Measurements from ENCODE around the gene MLLT3. TPM values are rescaled to one million over a fixed set of nuclear protein-coding genes. Genes with fewer than 3 reads are reported as not detected.

The MLLT3 gene
- total RNA-seq, 2 experiments from 2014 or later = 42.5 to 49.2 TPM

- Mint-ChIP-seq H3K27ac (no peak overlapping the region), H3K27me3 (no peaks in the 10 kb centered on the region), H3K9me3 (ENCODE audit: low read depth) (no peaks in the 10 kb centered on the region), H3K4me3 (no peak overlapping the region), H3K4me1 (peaks cover 45% of the 10 kb centered on the region), H3K36me3 (ENCODE audit: low read depth) (peaks cover 5% of the 10 kb centered on the region)
- POLR2A ChIA-PET = no interaction called here
- ATAC-seq (no peak), DNase-seq (no peak)
- CTCF ChIA-PET = no interaction called here
- intact Hi-C loops (cut with DNase I, micrococcal nuclease) = no loop called here
These were observed 179.6 kb downstream of the MLLT3 start for GRCh38 chr9:20442461-20443319.

GRCh38 chr9:20441711-20442423 lies 180.4 kb downstream of the MLLT3 start:
- Mint-ChIP-seq H3K4me3 (no peak overlapping the region), H3K9me3 (ENCODE audit: low read depth) (no peaks in the 10 kb centered on the region), H3K36me3 (ENCODE audit: low read depth) (peaks cover 5% of the 10 kb centered on the region), H3K27me3 (no peaks in the 10 kb centered on the region), H3K4me1 (peaks cover 46% of the 10 kb centered on the region), H3K27ac (peak overlapping the region; percentile 19)
- intact Hi-C loops (cut with DNase I, micrococcal nuclease) = no loop called here
- ChIA-PET CTCF (no interaction called here), POLR2A (no interaction called here)
- DNase-seq (no peak), ATAC-seq (peak; percentile 38)

GRCh38 chr9:20441166-20441565 lies 181.1 kb downstream of the MLLT3 start:
- Mint-ChIP-seq H3K4me1 (peaks cover 47% of the 10 kb centered on the region), H3K36me3 (ENCODE audit: low read depth) (peaks cover 2% of the 10 kb centered on the region), H3K27me3 (no peaks in the 10 kb centered on the region), H3K4me3 (no peak overlapping the region), H3K27ac (peak overlapping the region; percentile 42), H3K9me3 (ENCODE audit: low read depth) (no peaks in the 10 kb centered on the region)
- no peak for ATAC-seq
- no peak for DNase-seq
- intact Hi-C loops (cut with DNase I, micrococcal nuclease) = no loop called here
- ChIA-PET POLR2A (no interaction called here), CTCF (interaction anchor here (0.7 to 1.0 kb wide), 3 partner anchors 9 to 11 kb away, joined by 3 to 4 read pairs (median 3); no protein-coding TSS in a partner anchor)

GRCh38 chr9:20437476-20437875 lies 184.8 kb downstream of the MLLT3 start:
- CTCF ChIA-PET = interaction anchor here (0.6 to 1.7 kb wide), 5 partner anchors 9 to 175 kb away, joined by 3 to 4 read pairs (median 4); no protein-coding TSS in a partner anchor
- Mint-ChIP-seq H3K9me3 (ENCODE audit: low read depth) (no peaks in the 10 kb centered on the region), H3K27ac (no peak overlapping the region), H3K4me3 (no peak overlapping the region), H3K4me1 (peaks cover 30% of the 10 kb centered on the region), H3K36me3 (ENCODE audit: low read depth) (peaks cover 6% of the 10 kb centered on the region), H3K27me3 (no peaks in the 10 kb centered on the region)
- POLR2A ChIA-PET = interaction anchor here (0.6 kb wide), 1 partner anchor 28 kb away, joined by 3 read pairs; no protein-coding TSS in a partner anchor
- DNase-seq = no peak
- intact Hi-C loops (cut with DNase I, micrococcal nuclease) = no loop called here
- ATAC-seq = no peak

- CTCF ChIA-PET = interaction anchor here (0.7 to 1.7 kb wide), 4 partner anchors 10 to 165 kb away, joined by 3 to 4 read pairs (median 4); no protein-coding TSS in a partner anchor
- no peak overlapping the region for H3K27ac Mint-ChIP-seq
These were observed 185.7 kb downstream of the MLLT3 start for GRCh38 chr9:20436476-20437195.

GRCh38 chr9:20428976-20429375 lies 193.3 kb downstream of the MLLT3 start:
- no peaks in the 10 kb centered on the region for H3K9me3 Mint-ChIP-seq (ENCODE audit: low read depth)
- no peak overlapping the region for H3K27ac Mint-ChIP-seq
- ATAC-seq = no peak
- DNase-seq = no peak
- peaks cover 4% of the 10 kb centered on the region for H3K36me3 Mint-ChIP-seq (ENCODE audit: low read depth)
- POLR2A ChIA-PET = interaction anchor here (1.1 kb wide), 1 partner anchor 194 kb away, joined by 4 read pairs; the partner anchor contains the start of gene MLLT3
- H3K4me1 Mint-ChIP-seq = peaks cover 4% of the 10 kb centered on the region
- intact Hi-C loops (cut with DNase I, micrococcal nuclease) = no loop called here
- CTCF ChIA-PET = no interaction called here
- no peak overlapping the region for H3K4me3 Mint-ChIP-seq
- H3K27me3 Mint-ChIP-seq = no peaks in the 10 kb centered on the region

More at GRCh38 chr9:20436476-20437195, 185.7 kb downstream of the MLLT3 start:
- POLR2A ChIA-PET = no interaction called here
- DNase-seq (no peak), ATAC-seq (peak; percentile 82)
- peaks cover 21% of the 10 kb centered on the region for H3K4me1 Mint-ChIP-seq
- H3K4me3 Mint-ChIP-seq = no peak overlapping the region
- intact Hi-C loops (cut with DNase I, micrococcal nuclease) = no loop called here
- peaks cover 6% of the 10 kb centered on the region for H3K36me3 Mint-ChIP-seq (ENCODE audit: low read depth)
- H3K27me3 Mint-ChIP-seq = no peaks in the 10 kb centered on the region
- H3K9me3 Mint-ChIP-seq (ENCODE audit: low read depth) = no peaks in the 10 kb centered on the region

GRCh38 chr9:20427359-20427758 lies 194.9 kb downstream of the MLLT3 start:
- Mint-ChIP-seq H3K27ac (no peak overlapping the region), H3K4me3 (no peak overlapping the region), H3K27me3 (no peaks in the 10 kb centered on the region), H3K9me3 (ENCODE audit: low read depth) (no peaks in the 10 kb centered on the region), H3K36me3 (ENCODE audit: low read depth) (no peaks in the 10 kb centered on the region), H3K4me1 (peaks cover 6% of the 10 kb centered on the region)
- ChIA-PET CTCF (interaction anchor here (0.9 kb wide), 1 partner anchor 17 kb away, joined by 3 read pairs; no protein-coding TSS in a partner anchor), POLR2A (no interaction called here)
- ATAC-seq = no peak
- DNase-seq = no peak
- intact Hi-C loops (cut with DNase I, micrococcal nuclease) = no loop called here

GRCh38 chr9:20426019-20426418 lies 196.3 kb downstream of the MLLT3 start:
- DNase-seq = no peak
- peaks cover 8% of the 10 kb centered on the region for H3K4me1 Mint-ChIP-seq
- H3K36me3 Mint-ChIP-seq (ENCODE audit: low read depth) = no peaks in the 10 kb centered on the region
- no peaks in the 10 kb centered on the region for H3K27me3 Mint-ChIP-seq
- ChIA-PET POLR2A (no interaction called here), CTCF (interaction anchor here (1.1 kb wide), 1 partner anchor 8 kb away, joined by 3 read pairs; no protein-coding TSS in a partner anchor)
- ATAC-seq = no peak
- H3K27ac Mint-ChIP-seq = no peak overlapping the region
- no peaks in the 10 kb centered on the region for H3K9me3 Mint-ChIP-seq (ENCODE audit: low read depth)
- intact Hi-C loops (cut with DNase I, micrococcal nuclease) = no loop called here
- no peak overlapping the region for H3K4me3 Mint-ChIP-seq

GRCh38 chr9:20419533-20419932 lies 202.8 kb downstream of the MLLT3 start:
- Mint-ChIP-seq H3K27ac (no peak overlapping the region), H3K4me3 (no peak overlapping the region), H3K36me3 (ENCODE audit: low read depth) (no peaks in the 10 kb centered on the region), H3K27me3 (no peaks in the 10 kb centered on the region), H3K9me3 (ENCODE audit: low read depth) (no peaks in the 10 kb centered on the region), H3K4me1 (peaks cover 18% of the 10 kb centered on the region)
- intact Hi-C loops (cut with DNase I, micrococcal nuclease) = no loop called here
- CTCF ChIA-PET = no interaction called here
- DNase-seq (no peak), ATAC-seq (no peak)
- POLR2A ChIA-PET = no interaction called here

GRCh38 chr9:20418485-20418884 lies 203.8 kb downstream of the MLLT3 start:
- intact Hi-C loops (cut with DNase I, micrococcal nuclease) = no loop called here
- no peak overlapping the region for H3K27ac Mint-ChIP-seq
- DNase-seq (no peak), ATAC-seq (no peak)
- CTCF ChIA-PET = interaction anchor here (0.5 kb wide), 1 partner anchor 321 kb away, joined by 3 read pairs; no protein-coding TSS in a partner anchor
- no peaks in the 10 kb centered on the region for H3K9me3 Mint-ChIP-seq (ENCODE audit: low read depth)
- peaks cover 5% of the 10 kb centered on the region for H3K36me3 Mint-ChIP-seq (ENCODE audit: low read depth)
- no peak overlapping the region for H3K4me3 Mint-ChIP-seq
- no peaks in the 10 kb centered on the region for H3K27me3 Mint-ChIP-seq
- POLR2A ChIA-PET = no interaction called here
- H3K4me1 Mint-ChIP-seq = peaks cover 19% of the 10 kb centered on the region

GRCh38 chr9:20417373-20418080 lies 204.8 kb downstream of the MLLT3 start:
- H3K4me1 Mint-ChIP-seq = peaks cover 21% of the 10 kb centered on the region
- POLR2A ChIA-PET = no interaction called here
- CTCF ChIA-PET = no interaction called here
- ATAC-seq (no peak), DNase-seq (no peak)
- no peak overlapping the region for H3K4me3 Mint-ChIP-seq
- no peaks in the 10 kb centered on the region for H3K9me3 Mint-ChIP-seq (ENCODE audit: low read depth)
- H3K27ac Mint-ChIP-seq = no peak overlapping the region
- peaks cover 10% of the 10 kb centered on the region for H3K36me3 Mint-ChIP-seq (ENCODE audit: low read depth)
- no peaks in the 10 kb centered on the region for H3K27me3 Mint-ChIP-seq
- intact Hi-C loops (cut with DNase I, micrococcal nuclease) = no loop called here

Measured in activated CD4-positive, alpha-beta T cell treated with anti-CD3 and anti-CD28 coated beads for 36 hours (primary cell).